Measurements from ENCODE around the gene KEAP1. TPM values are rescaled to one million over a fixed set of nuclear protein-coding genes. Genes with fewer than 3 reads are reported as not detected.

KEAP1 gene
- total and polyA plus RNA-seq, 2 of the 8 experiments (the other 6 are each of a cell fraction or from before 2014, with no cell fraction given), result 80.6 to 106 TPM

GRCh38 chr19:10468133-10468532, 35.0 kb downstream of the KEAP1 start (continued):
- TF ChIP-seq JUN (IDR thresholded peaks at IDR 0.05; ENCODE audit: low read depth, low read length) (no peak), POLR2A (IDR thresholded peaks at IDR 0.05; ENCODE audit: control extremely low read depth in 1 of 2, low read depth in 2 of 2, low read length in 2 of 2) (no peak), SP2 (IDR thresholded peaks at IDR 0.05; ENCODE audit: low read length) (no peak), ATF2 (IDR thresholded peaks at IDR 0.05; ENCODE audit: low read length) (no peak), SP1 (IDR thresholded peaks at IDR 0.05; ENCODE audit: low read depth, low read length) (no peak), CBX5 (IDR thresholded peaks at IDR 0.05; ENCODE audit: low read depth, low read length) (no peak)

Measured in H1 (cell line).